Measurements from ENCODE around the gene NOVA2.

NOVA2 gene, protein sequence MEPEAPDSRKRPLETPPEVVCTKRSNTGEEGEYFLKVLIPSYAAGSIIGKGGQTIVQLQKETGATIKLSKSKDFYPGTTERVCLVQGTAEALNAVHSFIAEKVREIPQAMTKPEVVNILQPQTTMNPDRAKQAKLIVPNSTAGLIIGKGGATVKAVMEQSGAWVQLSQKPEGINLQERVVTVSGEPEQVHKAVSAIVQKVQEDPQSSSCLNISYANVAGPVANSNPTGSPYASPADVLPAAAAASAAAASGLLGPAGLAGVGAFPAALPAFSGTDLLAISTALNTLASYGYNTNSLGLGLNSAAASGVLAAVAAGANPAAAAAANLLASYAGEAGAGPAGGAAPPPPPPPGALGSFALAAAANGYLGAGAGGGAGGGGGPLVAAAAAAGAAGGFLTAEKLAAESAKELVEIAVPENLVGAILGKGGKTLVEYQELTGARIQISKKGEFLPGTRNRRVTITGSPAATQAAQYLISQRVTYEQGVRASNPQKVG

DNA sequence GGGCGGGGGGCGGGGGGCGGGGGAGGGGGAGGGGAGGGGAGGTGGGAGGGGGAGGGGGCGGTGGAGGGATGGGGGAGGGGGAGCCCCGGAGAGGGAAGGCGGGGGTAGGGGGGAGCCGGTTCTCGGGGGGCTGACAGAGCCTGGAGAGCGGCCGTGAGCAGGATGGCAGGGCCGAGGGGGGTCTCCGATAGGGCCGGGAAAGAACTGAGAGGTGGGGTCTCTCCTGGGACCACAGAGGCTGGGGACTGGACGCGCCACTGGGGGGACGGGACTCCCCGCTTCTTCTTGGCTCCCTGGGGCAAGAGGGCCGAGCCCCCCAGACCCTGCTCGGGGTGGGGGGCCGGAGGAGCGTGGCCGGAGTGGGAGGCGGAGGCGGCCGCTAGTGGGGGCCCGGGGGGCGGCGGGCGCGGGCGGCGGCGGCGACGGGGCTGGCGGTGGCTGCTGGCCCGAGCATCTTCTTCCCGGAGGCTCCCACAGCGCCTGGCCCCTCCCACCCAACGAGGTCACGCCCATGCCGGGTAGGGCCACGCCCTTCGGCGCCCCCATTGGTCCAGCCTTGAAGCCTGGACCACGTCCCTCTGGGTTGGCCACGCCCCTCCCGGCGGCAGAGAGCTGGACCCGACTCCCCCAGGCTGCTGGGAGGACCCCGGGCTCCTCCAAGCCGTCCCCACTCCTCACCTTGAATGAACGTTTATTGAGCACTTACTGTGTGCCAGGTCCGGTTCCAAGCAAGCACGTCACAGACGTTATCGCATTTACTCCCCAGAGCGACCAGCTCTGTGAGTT is at the start of gene NOVA2:
Gene NOVA2, minus strand, starts transcription at position 313 of the 786 bp plus-strand sequence. CDS start 514 bp downstream, outside the sequence.
- peak; percentile 24 for DNase-seq (ENCODE audit: low read depth)

DNA sequence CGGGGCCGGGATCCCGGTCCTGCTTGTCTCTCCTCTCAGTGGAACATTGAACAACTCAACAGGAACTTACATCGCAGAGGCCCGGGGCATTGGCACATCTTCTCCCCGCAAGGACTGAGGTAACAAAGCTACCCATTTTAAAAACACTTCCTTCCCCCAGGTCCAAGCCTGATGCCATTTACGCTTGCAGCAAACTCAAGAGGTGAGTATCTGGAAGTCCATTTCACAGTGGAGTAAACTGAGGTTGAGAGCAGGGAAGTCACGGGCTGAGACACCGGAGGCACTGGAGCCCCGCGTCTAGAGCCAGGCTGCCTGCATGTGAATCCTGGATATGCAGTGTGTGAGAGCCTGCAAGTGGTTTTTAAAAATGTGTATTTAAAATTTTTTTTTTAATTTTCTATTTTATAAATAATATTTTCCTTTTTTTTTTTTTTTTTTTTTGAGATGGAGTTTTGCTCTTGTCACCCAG is 49.7 kb upstream of the NOVA2 start:
- DNase-seq (ENCODE audit: low read depth) = no peak

DNA sequence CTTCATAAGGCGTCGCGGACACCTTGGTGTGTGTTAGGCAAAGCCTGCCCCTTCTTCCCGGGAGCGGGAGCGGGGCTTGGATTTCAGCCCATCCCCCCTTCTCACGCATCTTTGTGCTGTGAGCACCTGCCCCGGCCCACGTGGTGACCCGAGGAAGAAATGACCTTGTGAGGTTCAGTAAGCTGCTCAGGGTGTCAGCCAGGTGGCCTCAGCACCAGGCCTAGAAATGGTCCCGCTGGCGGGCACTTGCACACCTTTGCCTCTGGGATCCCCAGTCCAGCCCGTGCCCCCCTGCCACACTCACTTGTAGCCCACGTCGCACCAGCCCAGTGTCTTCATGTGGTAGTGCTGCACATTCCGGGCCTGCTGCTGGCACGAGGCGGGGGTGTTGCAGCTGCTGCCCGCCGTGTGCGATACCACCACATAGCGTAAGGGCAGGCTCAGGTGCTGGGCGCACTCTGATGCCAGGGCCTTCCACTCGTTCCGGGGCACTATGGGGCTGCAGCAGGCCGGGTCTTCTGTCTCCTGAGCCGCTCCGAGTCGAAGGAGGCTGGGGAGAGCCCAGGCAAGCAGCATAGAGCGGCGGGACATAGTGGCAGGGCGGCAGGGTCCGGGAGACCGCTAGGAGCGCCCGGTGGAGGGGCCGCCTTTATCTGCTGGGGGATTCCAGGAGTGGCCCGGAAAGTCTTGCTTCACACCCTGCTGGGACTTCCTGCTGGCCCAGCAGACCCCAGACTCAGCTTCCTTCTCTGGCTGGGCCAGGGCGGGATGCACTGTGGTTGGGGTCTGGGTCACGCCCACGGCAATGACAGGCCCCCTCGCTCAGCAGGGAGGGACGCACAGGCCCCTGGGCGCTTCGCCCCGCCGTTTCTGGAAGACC is 49.0 kb upstream of the NOVA2 start, which contains the start of gene PGLYRP1:
Gene PGLYRP1, minus strand, starts transcription at position 623 of the 880 bp plus-strand sequence. Its CDS starts 32 bp downstream, at position 591.
- no peak for DNase-seq (ENCODE audit: low read depth)

- DNase-seq (ENCODE audit: low read depth) = no peak
Measured at GRCh38 chr19:46022061-46022430, 48.4 kb upstream of the NOVA2 start.

GRCh38 chr19:46021531-46022041 is 47.9 kb upstream of the NOVA2 start:
- DNase-seq (ENCODE audit: low read depth) = no peak

DNA sequence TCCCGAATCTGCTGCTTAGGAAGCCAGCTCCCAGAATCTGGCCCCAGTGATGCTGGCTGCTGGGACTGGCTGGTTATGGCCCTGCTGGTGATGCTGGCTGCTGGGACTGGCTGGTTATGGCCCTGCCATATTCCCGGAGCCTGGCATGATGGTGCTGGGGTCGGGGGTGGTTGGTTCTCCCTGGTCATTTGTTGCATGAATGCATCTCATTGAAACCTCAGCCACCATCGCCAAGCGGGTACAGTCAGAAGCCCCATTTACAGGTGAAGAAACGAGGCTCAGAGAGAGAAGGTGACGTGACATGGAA is 47.1 kb upstream of the NOVA2 start:
- DNase-seq (ENCODE audit: low read depth) = no peak

DNA sequence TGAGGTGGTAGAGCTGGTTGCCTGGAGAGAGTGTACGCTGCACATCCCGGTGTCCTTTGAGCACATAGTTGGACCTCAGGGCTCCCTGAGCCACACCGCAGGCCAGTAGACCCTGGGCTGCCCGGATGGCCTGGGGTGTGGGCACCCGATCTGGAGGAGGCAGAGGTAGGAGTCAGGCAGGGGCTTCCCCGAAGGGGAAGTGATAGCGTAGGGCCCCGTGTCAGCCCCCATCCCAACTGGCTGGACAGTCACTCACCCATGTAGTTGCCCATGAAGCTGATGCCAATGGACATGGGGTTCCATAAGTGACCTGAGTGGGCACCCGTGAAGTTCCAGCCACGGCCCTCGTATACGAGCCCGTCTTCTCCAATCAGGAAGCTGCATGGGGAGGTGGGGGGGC is 45.6 kb upstream of the NOVA2 start:
- no peak for DNase-seq (ENCODE audit: low read depth)

DNA sequence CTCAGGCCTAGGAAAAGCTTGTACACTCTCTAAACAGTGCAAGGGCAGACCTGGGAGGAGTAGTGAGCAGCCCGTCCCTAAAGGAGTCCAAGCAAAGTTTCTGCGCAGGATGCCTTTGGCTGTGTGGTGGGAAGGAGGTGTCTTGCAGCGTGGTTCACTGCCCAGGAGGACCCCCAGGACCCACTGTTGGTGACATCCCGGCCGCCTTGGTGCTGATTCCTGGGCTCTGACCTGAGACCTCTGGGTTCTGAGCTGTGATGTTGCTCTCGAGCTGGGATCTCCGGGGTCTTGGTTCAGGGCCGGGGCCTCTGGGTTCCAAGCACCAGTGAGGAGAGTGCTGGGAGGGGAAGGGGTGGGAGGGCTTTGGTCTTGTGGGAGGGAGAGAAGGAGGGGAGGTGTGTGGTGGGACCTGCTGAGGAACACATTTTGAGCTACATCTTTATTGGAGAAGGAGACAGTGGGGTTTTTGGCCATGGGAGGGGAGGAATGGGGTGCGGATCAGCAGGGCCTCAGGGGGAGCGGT is 45.1 kb upstream of the NOVA2 start:
- DNase-seq (ENCODE audit: low read depth) = no peak

GRCh38 chr19:46017874-46018675 is 44.4 kb upstream of the NOVA2 start:
- DNase-seq (ENCODE audit: low read depth) = no peak

DNA sequence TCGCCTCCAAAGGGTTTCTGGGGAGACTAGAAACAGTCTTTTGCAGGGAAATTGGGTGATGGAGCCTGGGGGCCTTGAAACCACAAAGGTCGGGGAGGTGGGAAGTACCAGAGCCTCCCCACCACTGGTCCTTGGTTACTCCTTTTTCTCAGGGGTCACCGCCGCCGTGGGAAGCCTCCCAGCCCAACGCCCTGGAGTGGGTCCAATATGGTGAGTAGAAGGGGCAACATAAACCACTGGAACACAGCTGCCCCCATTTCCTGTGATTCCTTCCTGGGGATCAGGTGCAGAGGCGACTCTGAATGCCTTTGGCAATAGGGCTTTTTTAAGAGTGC is 43.4 kb upstream of the NOVA2 start:
- no peak for DNase-seq (ENCODE audit: low read depth)

- peak; percentile 73 for DNase-seq (ENCODE audit: low read depth)
Measured at GRCh38 chr19:46016426-46017094, 42.9 kb upstream of the NOVA2 start.

- DNase-seq (ENCODE audit: low read depth) = no peak
Measured at GRCh38 chr19:46015687-46016425, 42.2 kb upstream of the NOVA2 start.

GRCh38 chr19:46014941-46015686 is 41.4 kb upstream of the NOVA2 start:
- DNase-seq (ENCODE audit: low read depth) = peak; percentile 45

DNA sequence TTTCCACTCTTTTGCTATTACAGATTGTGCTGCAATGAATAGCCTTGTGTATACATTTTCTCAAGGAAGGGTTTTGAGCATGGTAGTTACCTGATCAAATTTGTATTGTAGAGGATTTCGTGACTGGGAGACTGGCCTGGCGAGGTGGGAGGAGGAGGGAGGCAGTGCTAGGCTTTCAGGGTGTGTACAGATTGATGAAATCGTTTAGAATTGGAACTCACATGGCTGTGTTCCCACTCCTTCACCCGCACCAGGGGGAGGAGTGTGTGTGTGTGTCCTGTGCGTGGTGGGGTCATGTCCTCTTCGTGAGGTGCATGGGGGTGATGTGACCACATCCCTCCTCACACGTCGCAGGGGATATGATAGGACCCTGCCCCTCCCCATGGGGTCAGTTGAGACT is 40.9 kb upstream of the NOVA2 start:
- DNase-seq (ENCODE audit: low read depth) = no peak

DNA sequence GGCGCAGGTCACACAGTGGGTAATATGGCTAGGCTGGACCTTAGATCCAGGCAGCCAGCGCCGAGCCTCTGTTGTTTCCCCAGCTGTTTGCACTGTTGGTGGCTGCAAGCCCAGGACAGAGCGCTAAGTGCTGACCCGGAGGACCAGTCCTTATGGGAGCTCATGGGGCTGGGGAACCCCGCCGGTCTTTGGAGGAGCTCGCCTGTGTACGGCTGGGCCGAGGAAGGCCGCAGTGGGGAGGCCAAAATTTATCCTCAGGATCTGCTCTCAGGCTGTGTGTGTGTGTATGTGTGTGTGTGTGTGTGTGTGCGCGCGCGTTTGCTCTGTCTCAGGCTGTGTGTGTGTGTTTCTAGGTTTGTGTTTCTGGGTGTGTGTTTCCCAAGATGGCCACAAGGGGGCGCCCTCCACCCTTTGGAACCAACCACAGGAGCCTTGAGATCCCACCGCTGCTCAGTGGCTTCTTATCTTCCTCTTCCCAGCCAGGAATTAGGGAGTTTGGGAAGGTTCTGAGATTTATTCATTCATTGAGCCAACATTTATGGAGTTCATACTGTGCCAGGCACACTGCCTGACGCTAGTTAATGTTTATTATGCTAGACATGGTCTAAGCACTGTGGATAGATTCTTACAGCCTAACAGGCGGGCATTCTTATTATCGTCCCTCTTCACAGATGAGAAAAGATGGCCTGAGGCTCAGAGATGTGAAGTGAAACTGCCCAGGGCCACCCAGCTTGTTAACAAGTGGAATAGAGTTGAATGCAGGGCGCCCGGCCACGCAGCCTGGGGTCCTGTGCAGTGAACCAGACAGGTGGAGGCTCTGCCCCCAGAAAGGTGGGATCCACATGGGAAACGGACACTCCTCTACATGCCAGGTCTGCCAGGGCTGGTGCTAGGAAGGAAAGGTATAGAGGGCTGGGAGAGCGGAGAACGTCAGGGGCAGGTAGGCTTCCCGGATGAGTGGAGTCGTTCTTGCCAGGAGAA is 36.2 kb upstream of the NOVA2 start:
- DNase-seq (ENCODE audit: low read depth) = peak; percentile 57

DNA sequence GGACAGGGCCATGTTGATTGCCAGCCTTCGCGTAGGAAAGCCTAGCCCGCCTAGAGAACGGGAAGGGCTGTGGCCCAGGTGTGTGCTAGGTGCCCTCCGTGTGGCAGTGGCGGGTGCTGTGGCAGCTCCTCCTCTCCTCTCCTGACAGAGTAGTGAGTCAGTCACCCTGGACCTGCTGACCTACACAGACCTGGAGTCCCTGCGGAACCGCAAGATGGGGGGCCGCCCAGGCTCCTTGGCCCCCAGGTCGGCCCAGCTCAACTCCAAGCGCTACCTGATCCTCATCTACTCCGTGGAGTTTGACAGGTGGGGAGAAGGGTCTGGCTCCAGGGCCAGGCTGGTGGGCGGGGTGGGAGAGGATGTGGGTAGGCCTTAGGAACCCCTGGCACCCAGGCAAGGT is 32.7 kb upstream of the NOVA2 start:
- DNase-seq (ENCODE audit: low read depth) = no peak

DNA sequence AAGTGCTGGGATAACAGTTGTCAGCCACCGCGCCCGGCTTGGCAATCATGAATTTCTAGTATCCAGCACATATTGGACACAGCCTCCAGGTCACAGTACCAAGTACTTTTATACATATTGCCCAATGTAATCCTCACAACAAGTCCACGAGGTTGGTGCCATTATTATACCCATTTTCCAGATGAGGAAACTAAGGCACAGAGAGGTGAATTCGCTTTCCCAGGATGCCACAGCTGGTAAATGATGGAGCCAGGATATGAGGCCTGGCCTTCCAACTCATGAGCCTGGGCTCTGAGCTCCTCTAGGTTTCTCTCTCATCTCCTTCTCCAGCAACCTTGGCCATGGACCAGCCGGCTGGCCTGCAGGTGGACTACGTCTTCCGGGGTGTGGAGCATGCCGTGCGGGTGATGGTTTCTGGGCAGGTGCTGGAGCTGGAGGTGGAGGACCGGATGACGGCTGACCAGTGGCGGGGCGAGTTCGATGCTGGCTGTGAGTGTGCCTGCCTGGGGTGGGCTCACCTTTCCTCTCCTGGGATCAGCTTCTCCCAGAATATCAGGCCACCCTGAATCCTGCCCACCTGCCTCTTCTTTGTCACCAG is 29.1 kb upstream of the NOVA2 start:
- no peak for DNase-seq (ENCODE audit: low read depth)
